ENCODE measurements around the gene DOCK8.

The DOCK8 gene

GRCh38 chr9:512555-513272 is 298.0 kb downstream of the DOCK8 start:
- no peak for DNase-seq

Data from NCI-H510A (cell line).